ENCODE measurements around the gene GTPBP2. TPM values are rescaled to one million over a fixed set of nuclear protein-coding genes. Genes with fewer than 3 reads are reported as not detected.

Gene GTPBP2
- total RNA-seq, 1 experiment from 2014 or later: 72.2 TPM

- Histone ChIP-seq H2BK20ac (ENCODE audit: low read depth, low read length, poor library complexity, severe bottlenecking) (no peak overlapping the region), H3K23me2 (ENCODE audit: insufficient read length, low read depth, low read length, poor library complexity, severe bottlenecking) (peaks cover 7% of the 10 kb centered on the region), H3K9me3 (ENCODE audit: control insufficient read depth, low read depth, low read length) (no peaks in the 10 kb centered on the region), H3K4me1 (ENCODE audit: insufficient read depth, low read length) (no peaks in the 10 kb centered on the region), H2BK15ac (ENCODE audit: low read depth, low read length) (no peak overlapping the region), H3K9ac (ENCODE audit: extremely low read depth, insufficient read length, low read length) (no peak overlapping the region), H3K56ac (ENCODE audit: insufficient read length, low read depth, low read length) (no peak overlapping the region), H2BK5ac (ENCODE audit: insufficient read length, low read length) (no peak overlapping the region), H2AK5ac (ENCODE audit: insufficient read length, low read length) (no peak overlapping the region), H3K23ac (ENCODE audit: insufficient read length, low read depth, low read length) (no peak overlapping the region), H3K27me3 (ENCODE audit: insufficient read depth, low read length) (no peaks in the 10 kb centered on the region), H4K91ac (ENCODE audit: insufficient read length, low read depth, low read length) (no peak overlapping the region), H3K79me1 (ENCODE audit: insufficient read depth, low read depth, low read length, poor library complexity, severe bottlenecking) (peaks cover 4% of the 10 kb centered on the region), H3K4me2 (ENCODE audit: insufficient read depth, insufficient read length, low read length) (no peak overlapping the region), H4K8ac (replicated peaks; ENCODE audit: insufficient read length, low read depth, low read length) (no peak overlapping the region), H3K27ac (ENCODE audit: insufficient read length, low read depth, low read length) (no peak overlapping the region), H4K20me1 (ENCODE audit: control insufficient read depth, insufficient read depth, insufficient read length) (no peaks in the 10 kb centered on the region), H3K14ac (ENCODE audit: insufficient read depth, low read length) (no peak overlapping the region), H4K5ac (ENCODE audit: insufficient read length, low read depth, low read length) (no peak overlapping the region), H3T11ph (ENCODE audit: low read length) (no peak overlapping the region), H3K79me2 (ENCODE audit: insufficient read depth, low read length) (peaks cover 10% of the 10 kb centered on the region; the same call in 1 of the 2 replicates), H2BK120ac (ENCODE audit: low read depth, low read length, poor library complexity, severe bottlenecking) (no peak overlapping the region), H2BK12ac (ENCODE audit: insufficient read length, low read depth, low read length) (no peak overlapping the region), H3K18ac (ENCODE audit: insufficient read length, low read depth, low read length) (no peak overlapping the region), H3K4ac (ENCODE audit: low read depth, low read length) (no peak overlapping the region), H2AFZ (ENCODE audit: low read length) (no peak overlapping the region)
- WGBS (ENCODE audit: extremely low coverage, insufficient read length, low lambda C conversion rate): no CpG with 5 or more reads among the region's 4 CpGs
- no peak overlapping the region for H3K4me3 Mint-ChIP-seq
- H3K27me3 Mint-ChIP-seq (ENCODE audit: low read depth): no peaks in the 10 kb centered on the region
- no peak overlapping the region for H3K27ac Mint-ChIP-seq
- H3K9me3 Mint-ChIP-seq: no peaks in the 10 kb centered on the region; a peak in 1 of 5 replicates
- TF ChIP-seq, protein P1, sequence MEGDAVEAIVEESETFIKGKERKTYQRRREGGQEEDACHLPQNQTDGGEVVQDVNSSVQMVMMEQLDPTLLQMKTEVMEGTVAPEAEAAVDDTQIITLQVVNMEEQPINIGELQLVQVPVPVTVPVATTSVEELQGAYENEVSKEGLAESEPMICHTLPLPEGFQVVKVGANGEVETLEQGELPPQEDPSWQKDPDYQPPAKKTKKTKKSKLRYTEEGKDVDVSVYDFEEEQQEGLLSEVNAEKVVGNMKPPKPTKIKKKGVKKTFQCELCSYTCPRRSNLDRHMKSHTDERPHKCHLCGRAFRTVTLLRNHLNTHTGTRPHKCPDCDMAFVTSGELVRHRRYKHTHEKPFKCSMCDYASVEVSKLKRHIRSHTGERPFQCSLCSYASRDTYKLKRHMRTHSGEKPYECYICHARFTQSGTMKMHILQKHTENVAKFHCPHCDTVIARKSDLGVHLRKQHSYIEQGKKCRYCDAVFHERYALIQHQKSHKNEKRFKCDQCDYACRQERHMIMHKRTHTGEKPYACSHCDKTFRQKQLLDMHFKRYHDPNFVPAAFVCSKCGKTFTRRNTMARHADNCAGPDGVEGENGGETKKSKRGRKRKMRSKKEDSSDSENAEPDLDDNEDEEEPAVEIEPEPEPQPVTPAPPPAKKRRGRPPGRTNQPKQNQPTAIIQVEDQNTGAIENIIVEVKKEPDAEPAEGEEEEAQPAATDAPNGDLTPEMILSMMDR (conservative IDR thresholded peaks at IDR 0.05): no peak
- H3K36me3 Mint-ChIP-seq (ENCODE audit: insufficient read depth in 1 of 3, low read depth in 3 of 3): peaks cover 24 to 62% (median 46%) of the 10 kb centered on the region in 3 experiments; a peak in 6 of 7 replicates
- peaks cover 6 to 9% of the 10 kb centered on the region in 2 experiments for H3K4me1 Mint-ChIP-seq
- DNase-seq: no peak
Measured at GRCh38 chr6:43572015-43572414, 57.0 kb downstream of the GTPBP2 start.
